PC-9 (cell line): Measurements from ENCODE around the gene PLPPR1. TPM values are rescaled to one million over a fixed set of nuclear protein-coding genes. Genes with fewer than 3 reads are reported as not detected.

Experiments
- BruUV-seq: library from RNA; stranded (reverse); fragments of 400-500 nt; replicated peaks from 2 replicates; lab custom pipeline; 2021; lab: Mats Ljungman, UMichigan
- CTCF ChIA-PET: fragments of 300-600 bp; sonication (Branson Sonifier 250); formaldehyde crosslinking; loops from one replicate; lab custom pipeline; 2022; ENCODE audit warnings: antibody characterized with exemption; lab: Charles Lee
- POLR2A ChIA-PET: fragments of 300-600 bp; sonication (Branson Sonifier 250); formaldehyde crosslinking; loops from one replicate; lab custom pipeline; 2022; ENCODE audit warnings: antibody characterized with exemption; ENCODE audit not compliant: unreplicated experiment; lab: Charles Lee
- DNase-seq, 2 experiments: peaks; one replicate each; pipeline versions ENCODE4 v3.0.0 to v3.0.0-alpha.2; 2015 to 2022; ENCODE audit warnings: mixed read lengths in 1 of 2
- H2AFZ ChIP-seq: fragments of 200-600 bp; sonication (generic); 2 replicates; pipeline ENCODE4 v1.8.1; 2017; ENCODE audit warnings: antibody characterized with exemption
- H3F3A ChIP-seq: fragments of 200-600 bp; sonication (generic); 2 replicates; pipeline ENCODE4 v1.8.1; 2017; ENCODE audit warnings: antibody characterized with exemption, mild to moderate bottlenecking, low read depth; ENCODE audit not compliant: insufficient read depth
- H3K27ac ChIP-seq: fragments of 200-600 bp; sonication (generic); 2 replicates; pipeline ENCODE4 v1.6.1; 2016; ENCODE audit warnings: mixed run types
- H3K27me3 ChIP-seq: fragments of 200-600 bp; sonication (generic); 2 replicates; pipeline ENCODE4 v1.6.1; 2016; ENCODE audit warnings: low read depth, mixed run types; ENCODE audit not compliant: insufficient read depth
- H3K36me3 ChIP-seq: fragments of 200-600 bp; sonication (generic); 2 replicates; pipeline ENCODE4 v1.6.1; 2016; ENCODE audit warnings: low read depth, mixed run types
- H3K4me1 ChIP-seq: fragments of 200-600 bp; sonication (generic); replicated peaks from 2 replicates; pipeline ENCODE4 v1.6.1; 2016; ENCODE audit warnings: mixed run types; ENCODE audit not compliant: insufficient read depth
- H3K4me2 ChIP-seq: fragments of 200-600 bp; sonication (generic); 2 replicates; pipeline ENCODE4 v1.6.1; 2017; ENCODE audit warnings: mixed run types
- H3K4me3 ChIP-seq: fragments of 200-600 bp; sonication (generic); 2 replicates; pipeline ENCODE4 v1.6.1; 2016; ENCODE audit warnings: mixed run types
- H3K79me2 ChIP-seq: fragments of 200-600 bp; sonication (generic); 2 replicates; pipeline ENCODE4 v1.6.1; 2017; ENCODE audit warnings: low read depth, mixed run types
- H3K9me2 ChIP-seq: fragments of 200-600 bp; sonication (generic); 2 replicates; pipeline ENCODE4 v1.8.1; 2017; ENCODE audit warnings: mild to moderate bottlenecking; ENCODE audit not compliant: insufficient read depth
- H3K9me3 ChIP-seq: fragments of 200-600 bp; sonication (generic); 2 replicates; pipeline ENCODE4 v1.8.1; 2016; ENCODE audit warnings: low read depth; ENCODE audit not compliant: insufficient read depth
- H4K20me1 ChIP-seq: fragments of 200-600 bp; sonication (generic); 2 replicates; pipeline ENCODE4 v1.8.1; 2017; ENCODE audit not compliant: insufficient read depth
- EZH2 ChIP-seq: fragments of 200-600 bp; sonication (generic); IDR thresholded peaks from 2 replicates; pipeline ENCODE4 v1.8.0; 2017; ENCODE audit warnings: antibody characterized with exemption, low read depth
- intact Hi-C: fragments of 100-400 bp; cut with micrococcal nuclease; formaldehyde crosslinking; loops from one replicate; pipeline ENCODE4 v1.10.0; 2022; ENCODE audit not compliant: unreplicated experiment
- total RNA-seq: library from RNA; stranded (reverse); gene quantifications from 2 replicates; pipeline ENCODE4 v1.2.3, GENCODE V29; 2021
- TF ChIP-seq, protein P1 (sequence below): fragments of 200-600 bp; sonication (generic); conservative IDR thresholded peaks from 2 replicates; pipeline ENCODE4 v1.6.1; 2017; ENCODE audit warnings: mixed run types, antibody characterized with exemption, mild to moderate bottlenecking, moderate library complexity

Gene PLPPR1
- total RNA-seq, 1 experiment from 2014 or later: not detected

DNA sequence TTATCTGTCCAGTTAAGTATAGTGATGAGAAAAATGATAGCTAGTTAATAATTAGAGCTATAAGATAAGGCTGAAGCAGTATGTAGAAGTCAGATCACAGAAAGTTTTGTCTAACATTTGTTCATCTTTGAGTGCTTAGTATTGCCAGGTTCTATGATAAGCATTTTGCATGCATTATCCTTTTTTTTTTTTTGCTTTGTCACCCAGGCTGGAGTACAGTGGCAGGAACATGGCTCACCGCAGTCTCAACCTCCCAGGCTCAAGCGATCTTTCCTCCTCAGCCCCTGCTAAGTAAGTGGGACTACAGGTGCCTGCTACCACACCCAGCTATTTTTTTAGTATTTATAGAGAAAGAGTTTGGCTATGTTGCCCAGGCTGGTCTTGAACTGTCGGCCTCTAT, 338.8 kb downstream of the PLPPR1 start:
- H3K4me2 ChIP-seq: no peak overlapping the region
- H3K27me3 ChIP-seq: no peaks in the 10 kb centered on the region
- H3K79me2 ChIP-seq: no peaks in the 10 kb centered on the region
- no peaks in the 10 kb centered on the region for H3K9me2 ChIP-seq
- no peak for DNase-seq
- no peaks in the 10 kb centered on the region for H3F3A ChIP-seq
- TF ChIP-seq EZH2: no peak
- TF ChIP-seq, protein P1, sequence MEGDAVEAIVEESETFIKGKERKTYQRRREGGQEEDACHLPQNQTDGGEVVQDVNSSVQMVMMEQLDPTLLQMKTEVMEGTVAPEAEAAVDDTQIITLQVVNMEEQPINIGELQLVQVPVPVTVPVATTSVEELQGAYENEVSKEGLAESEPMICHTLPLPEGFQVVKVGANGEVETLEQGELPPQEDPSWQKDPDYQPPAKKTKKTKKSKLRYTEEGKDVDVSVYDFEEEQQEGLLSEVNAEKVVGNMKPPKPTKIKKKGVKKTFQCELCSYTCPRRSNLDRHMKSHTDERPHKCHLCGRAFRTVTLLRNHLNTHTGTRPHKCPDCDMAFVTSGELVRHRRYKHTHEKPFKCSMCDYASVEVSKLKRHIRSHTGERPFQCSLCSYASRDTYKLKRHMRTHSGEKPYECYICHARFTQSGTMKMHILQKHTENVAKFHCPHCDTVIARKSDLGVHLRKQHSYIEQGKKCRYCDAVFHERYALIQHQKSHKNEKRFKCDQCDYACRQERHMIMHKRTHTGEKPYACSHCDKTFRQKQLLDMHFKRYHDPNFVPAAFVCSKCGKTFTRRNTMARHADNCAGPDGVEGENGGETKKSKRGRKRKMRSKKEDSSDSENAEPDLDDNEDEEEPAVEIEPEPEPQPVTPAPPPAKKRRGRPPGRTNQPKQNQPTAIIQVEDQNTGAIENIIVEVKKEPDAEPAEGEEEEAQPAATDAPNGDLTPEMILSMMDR: no peak
- H3K9me3 ChIP-seq: no peaks in the 10 kb centered on the region; the same call in 1 of the 2 replicates
- ChIA-PET CTCF (no interaction called here), POLR2A (no interaction called here)
- no peak overlapping the region for H3K27ac ChIP-seq
- intact Hi-C loops: no loop called here
- H2AFZ ChIP-seq: no peak overlapping the region
- H3K36me3 ChIP-seq: no peaks in the 10 kb centered on the region
- H3K4me1 ChIP-seq: no peaks in the 10 kb centered on the region
- H3K4me3 ChIP-seq: no peak overlapping the region
- H4K20me1 ChIP-seq: no peaks in the 10 kb centered on the region
- no TSS peak for BruUV-seq

DNA sequence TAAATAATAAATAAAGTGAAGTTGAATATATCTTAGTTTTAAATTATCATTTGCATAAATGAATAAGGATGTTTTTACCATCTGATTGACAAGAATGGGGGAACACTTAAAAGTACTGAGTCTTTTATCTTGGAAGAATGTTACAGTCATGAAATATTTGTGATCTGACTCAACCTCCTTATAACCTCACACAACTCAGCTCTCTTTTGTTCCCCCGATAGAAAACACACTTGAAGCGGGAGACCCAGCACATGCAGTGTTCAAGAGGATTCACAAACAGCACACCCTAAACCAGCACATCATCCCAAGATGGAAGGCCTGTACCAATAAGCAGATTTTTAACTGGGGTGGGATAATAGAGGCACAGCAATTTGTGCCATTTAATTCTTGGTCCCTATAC, 340.8 kb downstream of the PLPPR1 start:
- TF ChIP-seq, protein P1: no peak
- TF ChIP-seq EZH2: no peak
- Histone ChIP-seq H3K9me2 (no peaks in the 10 kb centered on the region), H3K27me3 (no peaks in the 10 kb centered on the region), H3K4me2 (no peak overlapping the region), H3K9me3 (no peaks in the 10 kb centered on the region; the same call in 1 of the 2 replicates), H3K36me3 (no peaks in the 10 kb centered on the region), H2AFZ (no peak overlapping the region), H4K20me1 (no peaks in the 10 kb centered on the region), H3K4me1 (no peaks in the 10 kb centered on the region), H3K4me3 (no peak overlapping the region), H3K27ac (no peak overlapping the region), H3F3A (no peaks in the 10 kb centered on the region), H3K79me2 (no peaks in the 10 kb centered on the region)
- no TSS peak for BruUV-seq
- CTCF ChIA-PET: no interaction called here
- POLR2A ChIA-PET: no interaction called here
- no peak for DNase-seq
- intact Hi-C loops: no loop called here

DNA sequence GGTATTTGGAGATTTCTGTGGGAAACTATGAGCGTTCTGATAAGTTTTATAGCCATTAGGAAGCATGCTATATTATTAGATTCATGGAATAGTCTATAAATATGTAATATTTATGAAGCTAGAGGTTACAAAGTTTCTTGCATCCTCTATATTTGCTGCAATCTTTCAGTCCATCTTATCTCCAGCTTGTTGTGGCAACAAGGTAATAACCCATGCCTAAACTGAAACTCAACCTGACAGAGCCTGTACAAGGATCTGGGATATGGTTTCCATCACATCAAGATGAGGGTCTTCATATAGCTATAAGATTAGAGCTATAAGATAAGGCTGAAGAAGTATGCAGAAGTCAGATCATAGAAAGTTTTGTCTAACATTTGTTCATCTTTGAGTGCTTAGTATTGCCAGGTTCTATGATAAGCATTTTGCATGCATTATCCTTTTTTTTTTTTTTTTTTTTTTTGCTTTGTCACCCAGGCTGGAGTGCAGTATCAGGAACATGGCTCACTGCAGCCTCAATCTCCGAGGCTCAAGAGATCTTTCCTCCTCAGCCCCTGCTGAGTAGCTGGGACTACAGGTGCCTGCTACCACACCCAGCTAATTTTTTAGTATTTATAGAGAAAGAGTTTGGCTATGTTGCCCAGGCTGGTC, 341.5 kb downstream of the PLPPR1 start:
- ChIA-PET POLR2A (no interaction called here), CTCF (no interaction called here)
- H3K27ac ChIP-seq: no peak overlapping the region
- H3K9me3 ChIP-seq: no peaks in the 10 kb centered on the region; the same call in 1 of the 2 replicates
- no TSS peak for BruUV-seq
- H3K79me2 ChIP-seq: no peaks in the 10 kb centered on the region
- no peak overlapping the region for H3K4me3 ChIP-seq
- intact Hi-C loops: no loop called here
- H3K27me3 ChIP-seq: no peaks in the 10 kb centered on the region
- H4K20me1 ChIP-seq: no peaks in the 10 kb centered on the region
- H3K36me3 ChIP-seq: no peaks in the 10 kb centered on the region
- no peak for DNase-seq
- H3K4me1 ChIP-seq: no peaks in the 10 kb centered on the region
- H3K9me2 ChIP-seq: no peaks in the 10 kb centered on the region
- H3F3A ChIP-seq: no peaks in the 10 kb centered on the region
- no peak overlapping the region for H2AFZ ChIP-seq
- no peak overlapping the region for H3K4me2 ChIP-seq
- TF ChIP-seq, protein P1: no peak
- no peak for TF ChIP-seq EZH2
